Measurements from ENCODE around the gene PLAAT3.
"Not testable (repeated sequence)": the region's sequence is repeated elsewhere in the genome, so short reads cannot be mapped to it uniquely, and the experiment has no call there.

The PLAAT3 gene

DNA sequence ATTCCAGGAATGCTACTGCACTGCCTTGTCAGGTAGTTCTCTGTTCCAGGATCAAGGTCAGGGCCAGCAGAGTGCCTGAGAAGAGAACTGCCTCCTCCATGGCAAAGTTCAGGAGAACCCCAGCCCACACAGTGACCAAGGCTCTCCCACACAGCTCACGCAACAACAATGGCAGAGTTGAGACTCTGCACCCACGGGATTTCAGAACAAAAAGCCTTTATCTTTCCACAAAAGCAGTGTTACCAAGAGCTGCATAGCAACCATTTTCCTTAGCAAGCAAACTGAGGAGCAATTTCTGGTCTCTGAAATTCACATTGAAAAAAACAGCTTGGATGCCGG is 11.1 kb downstream of the PLAAT3 start:
- TF ChIP-seq, protein P1, sequence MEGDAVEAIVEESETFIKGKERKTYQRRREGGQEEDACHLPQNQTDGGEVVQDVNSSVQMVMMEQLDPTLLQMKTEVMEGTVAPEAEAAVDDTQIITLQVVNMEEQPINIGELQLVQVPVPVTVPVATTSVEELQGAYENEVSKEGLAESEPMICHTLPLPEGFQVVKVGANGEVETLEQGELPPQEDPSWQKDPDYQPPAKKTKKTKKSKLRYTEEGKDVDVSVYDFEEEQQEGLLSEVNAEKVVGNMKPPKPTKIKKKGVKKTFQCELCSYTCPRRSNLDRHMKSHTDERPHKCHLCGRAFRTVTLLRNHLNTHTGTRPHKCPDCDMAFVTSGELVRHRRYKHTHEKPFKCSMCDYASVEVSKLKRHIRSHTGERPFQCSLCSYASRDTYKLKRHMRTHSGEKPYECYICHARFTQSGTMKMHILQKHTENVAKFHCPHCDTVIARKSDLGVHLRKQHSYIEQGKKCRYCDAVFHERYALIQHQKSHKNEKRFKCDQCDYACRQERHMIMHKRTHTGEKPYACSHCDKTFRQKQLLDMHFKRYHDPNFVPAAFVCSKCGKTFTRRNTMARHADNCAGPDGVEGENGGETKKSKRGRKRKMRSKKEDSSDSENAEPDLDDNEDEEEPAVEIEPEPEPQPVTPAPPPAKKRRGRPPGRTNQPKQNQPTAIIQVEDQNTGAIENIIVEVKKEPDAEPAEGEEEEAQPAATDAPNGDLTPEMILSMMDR (IDR thresholded peaks at IDR 0.05), result no peak

DNA sequence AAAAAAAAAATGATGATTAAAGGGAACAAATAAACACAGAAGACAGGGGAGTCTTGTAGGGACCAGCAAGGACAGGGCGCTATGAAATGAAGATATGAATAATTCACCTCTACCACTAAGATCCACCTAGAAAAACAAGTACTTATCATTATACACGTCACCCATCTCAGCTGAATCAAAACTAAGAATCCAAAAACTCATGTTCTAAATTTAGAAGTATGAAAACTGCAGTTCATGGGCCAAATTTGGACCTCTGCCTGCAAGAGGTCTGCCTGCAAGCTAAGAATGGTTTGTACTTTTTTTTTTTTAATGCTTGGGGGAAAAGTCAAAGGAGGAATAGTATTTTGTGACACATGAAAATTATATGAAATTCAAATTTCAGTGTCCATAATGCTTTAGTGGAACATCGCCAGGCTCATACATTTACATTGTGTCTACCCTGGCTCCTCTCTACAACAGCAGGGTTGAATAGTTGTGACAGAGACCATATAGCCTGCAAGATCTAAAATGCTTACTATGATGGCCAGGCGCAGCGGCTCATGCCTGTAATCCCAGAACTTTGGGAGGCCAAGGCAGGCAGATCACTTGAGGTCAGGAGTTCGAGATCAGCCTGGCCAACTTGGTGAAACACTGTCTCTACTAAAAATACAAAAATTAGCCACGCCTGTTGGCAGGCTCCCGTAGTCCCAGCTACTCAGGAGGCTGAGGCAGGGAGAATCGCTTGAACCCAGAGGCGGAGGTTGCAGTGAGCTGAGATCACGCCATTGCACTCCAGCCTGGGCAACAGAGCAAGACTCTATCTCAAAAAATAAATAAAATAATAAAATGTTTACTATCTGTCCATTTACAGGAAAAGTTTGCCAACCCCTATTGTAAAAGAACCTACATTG is 11.7 kb downstream of the PLAAT3 start:
- not testable (repeated sequence) for H3K4me1 ChIP-seq (ENCODE audit: control insufficient read depth in 1 of 2, insufficient read depth in 1 of 2, low read depth in 1 of 2, low read length in 1 of 2); H3K27me3 ChIP-seq; H3K4me3 ChIP-seq (ENCODE audit: low read depth in 1 of 2, low read length in 1 of 2); H3K9me3 ChIP-seq; H3K27ac ChIP-seq; H3K36me3 ChIP-seq

More for the DNA sequence above, 11.1 kb downstream of the PLAAT3 start:
- Histone ChIP-seq H3K27me3 (no peaks in the 10 kb centered on the region), H3K36me3 (no peaks in the 10 kb centered on the region), H3K27ac (no peak overlapping the region), H3K4me3 (ENCODE audit: low read depth in 1 of 2, low read length in 1 of 2) (no peak overlapping the region), H3K9me3 (no peaks in the 10 kb centered on the region), H3K4me1 (ENCODE audit: control insufficient read depth in 1 of 2, insufficient read depth in 1 of 2, low read depth in 1 of 2, low read length in 1 of 2) (no peaks in the 10 kb centered on the region)

DNA sequence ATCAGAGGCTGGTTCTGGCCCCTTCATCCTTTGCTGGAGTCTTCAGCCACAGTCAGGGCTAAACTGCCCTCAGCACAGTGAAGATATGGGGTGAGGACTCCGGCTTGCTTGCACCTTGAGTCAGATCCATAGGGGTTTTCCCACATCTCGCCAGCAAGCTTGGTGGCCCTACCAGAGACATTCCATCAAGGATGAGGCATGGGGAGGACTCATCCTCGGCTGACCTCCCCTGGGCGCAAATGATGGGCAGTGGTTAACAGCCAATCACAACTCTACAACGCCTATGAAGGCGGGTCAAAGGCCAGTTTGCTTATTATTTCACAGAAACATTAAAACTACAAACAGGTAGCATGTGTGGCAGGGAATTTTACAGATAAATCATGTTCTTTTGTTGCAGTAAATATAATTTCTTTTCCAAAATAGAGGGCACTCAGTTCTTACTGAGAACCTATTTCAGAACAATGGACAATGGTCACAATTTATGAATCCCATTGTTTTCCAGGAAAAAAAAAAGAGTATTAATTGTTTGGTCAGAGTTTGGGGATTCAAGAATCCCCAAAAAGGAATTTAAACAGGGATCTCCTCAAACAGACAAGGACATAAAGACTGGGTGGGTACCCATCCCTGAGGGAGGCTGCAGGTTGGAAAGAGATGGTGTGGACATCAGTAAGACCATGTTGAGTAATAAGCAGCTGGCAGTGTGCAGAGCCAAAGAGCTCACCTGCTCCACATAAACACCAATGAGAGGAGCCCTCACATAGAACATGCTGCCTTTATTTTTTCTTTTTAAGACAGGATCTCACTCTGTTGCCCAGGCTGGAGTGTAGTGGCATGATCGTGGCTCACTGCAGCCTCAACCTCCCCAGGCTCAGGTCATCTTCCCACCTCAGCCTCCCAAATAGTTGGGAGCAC is 14.8 kb downstream of the PLAAT3 start:
- H3K27ac ChIP-seq, result no peak overlapping the region
- H3K27me3 ChIP-seq, result no peaks in the 10 kb centered on the region
- H3K9me3 ChIP-seq, result no peaks in the 10 kb centered on the region
- no peaks in the 10 kb centered on the region for H3K36me3 ChIP-seq
- no peaks in the 10 kb centered on the region for H3K4me1 ChIP-seq (ENCODE audit: control insufficient read depth in 1 of 2, insufficient read depth in 1 of 2, low read depth in 1 of 2, low read length in 1 of 2)
- TF ChIP-seq, protein P1 (IDR thresholded peaks at IDR 0.05), result no peak
- no peak overlapping the region for H3K4me3 ChIP-seq (ENCODE audit: low read depth in 1 of 2, low read length in 1 of 2)

DNA sequence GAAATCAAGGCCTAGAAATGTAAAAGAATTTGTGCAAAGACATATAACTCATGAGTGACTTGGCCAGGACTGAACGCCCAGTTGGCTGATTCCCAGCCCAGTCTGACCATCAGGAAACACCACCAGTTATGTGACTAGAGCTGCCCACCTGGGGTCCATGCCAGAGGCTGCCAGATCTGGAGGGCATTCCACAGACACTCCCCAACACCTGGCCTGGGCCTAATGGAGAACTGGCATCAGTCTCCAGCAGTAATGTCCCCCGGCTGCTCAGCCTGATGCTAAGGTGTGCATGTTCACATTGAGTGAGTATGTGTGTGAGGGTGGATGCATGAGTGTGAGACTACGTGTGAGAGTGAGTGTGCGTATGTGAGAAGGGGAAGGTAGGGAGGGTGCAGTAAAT is 15.7 kb downstream of the PLAAT3 start:
- H3K9me3 ChIP-seq, result no peaks in the 10 kb centered on the region
- TF ChIP-seq, protein P1 (IDR thresholded peaks at IDR 0.05), result no peak

DNA sequence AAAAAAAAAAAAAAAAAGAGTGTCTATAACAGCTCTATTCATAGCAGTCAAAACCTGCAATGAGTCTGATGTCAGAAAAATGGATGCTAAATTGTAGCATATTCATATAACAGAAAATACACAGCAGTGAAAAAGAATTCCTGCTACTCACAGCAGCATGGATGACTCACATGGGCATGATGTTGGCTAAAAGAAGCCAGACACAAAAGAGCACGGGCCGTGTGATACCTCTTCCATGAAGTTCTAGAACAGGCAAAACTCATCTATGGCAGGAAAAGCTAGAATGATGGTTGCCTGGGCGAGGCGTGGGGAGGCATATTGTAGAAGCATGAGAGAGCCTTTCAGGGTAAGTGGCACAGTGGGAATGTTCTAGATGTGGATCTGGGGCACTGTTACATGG is 18.9 kb downstream of the PLAAT3 start:
- Histone ChIP-seq H3K36me3 (no peaks in the 10 kb centered on the region), H3K9me3 (no peaks in the 10 kb centered on the region), H3K27ac (no peak overlapping the region), H3K4me1 (ENCODE audit: control insufficient read depth in 1 of 2, insufficient read depth in 1 of 2, low read depth in 1 of 2, low read length in 1 of 2) (no peaks in the 10 kb centered on the region), H3K27me3 (no peaks in the 10 kb centered on the region), H3K4me3 (ENCODE audit: low read depth in 1 of 2, low read length in 1 of 2) (no peak overlapping the region)
- TF ChIP-seq, protein P1 (IDR thresholded peaks at IDR 0.05), result no peak

More for the DNA sequence above, 15.7 kb downstream of the PLAAT3 start:
- H3K4me1 ChIP-seq (ENCODE audit: control insufficient read depth in 1 of 2, insufficient read depth in 1 of 2, low read depth in 1 of 2, low read length in 1 of 2), result no peaks in the 10 kb centered on the region
- H3K27ac ChIP-seq, result no peak overlapping the region
- H3K36me3 ChIP-seq, result no peaks in the 10 kb centered on the region
- H3K27me3 ChIP-seq, result no peaks in the 10 kb centered on the region
- H3K4me3 ChIP-seq (ENCODE audit: low read depth in 1 of 2, low read length in 1 of 2), result no peak overlapping the region

DNA sequence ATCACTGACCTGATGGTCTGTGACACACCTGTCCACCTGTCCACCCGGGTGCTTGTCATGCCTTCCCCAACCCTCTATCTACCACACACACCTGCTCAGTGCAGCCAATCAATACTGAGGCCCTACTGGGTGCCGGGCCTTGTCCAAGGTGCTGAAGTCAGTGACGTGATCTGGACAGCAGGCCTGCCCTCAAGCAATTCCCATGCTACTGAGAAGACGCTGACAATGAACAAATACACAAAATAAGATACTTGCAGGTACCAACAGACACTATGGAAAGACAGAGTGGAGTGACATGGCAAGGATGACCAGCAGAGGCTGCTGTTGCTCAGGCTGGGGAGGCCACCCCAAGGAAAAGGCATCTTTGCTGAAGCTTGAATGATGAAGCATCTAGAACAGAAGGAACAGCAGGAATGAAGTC is 21.2 kb downstream of the PLAAT3 start:
- H3K36me3 ChIP-seq, result no peaks in the 10 kb centered on the region
- H3K27ac ChIP-seq, result no peak overlapping the region
- H3K27me3 ChIP-seq, result peaks cover 4% of the 10 kb centered on the region
- TF ChIP-seq, protein P1 (IDR thresholded peaks at IDR 0.05), result no peak
- H3K4me3 ChIP-seq (ENCODE audit: low read depth in 1 of 2, low read length in 1 of 2), result no peak overlapping the region
- H3K4me1 ChIP-seq (ENCODE audit: control insufficient read depth in 1 of 2, insufficient read depth in 1 of 2, low read depth in 1 of 2, low read length in 1 of 2), result no peaks in the 10 kb centered on the region
- H3K9me3 ChIP-seq, result no peaks in the 10 kb centered on the region

Measured in neutrophil (primary cell).